ENCODE results near the gene TRABD2A. TPM values are rescaled to one million over a fixed set of nuclear protein-coding genes. Genes with fewer than 3 reads are reported as not detected.
A peak's percentile ranks its signal among the peaks of the same experiment; 100 is the strongest.

TRABD2A gene
- total RNA-seq, 1 experiment from 2014 or later, result 4.6 TPM

DNA sequence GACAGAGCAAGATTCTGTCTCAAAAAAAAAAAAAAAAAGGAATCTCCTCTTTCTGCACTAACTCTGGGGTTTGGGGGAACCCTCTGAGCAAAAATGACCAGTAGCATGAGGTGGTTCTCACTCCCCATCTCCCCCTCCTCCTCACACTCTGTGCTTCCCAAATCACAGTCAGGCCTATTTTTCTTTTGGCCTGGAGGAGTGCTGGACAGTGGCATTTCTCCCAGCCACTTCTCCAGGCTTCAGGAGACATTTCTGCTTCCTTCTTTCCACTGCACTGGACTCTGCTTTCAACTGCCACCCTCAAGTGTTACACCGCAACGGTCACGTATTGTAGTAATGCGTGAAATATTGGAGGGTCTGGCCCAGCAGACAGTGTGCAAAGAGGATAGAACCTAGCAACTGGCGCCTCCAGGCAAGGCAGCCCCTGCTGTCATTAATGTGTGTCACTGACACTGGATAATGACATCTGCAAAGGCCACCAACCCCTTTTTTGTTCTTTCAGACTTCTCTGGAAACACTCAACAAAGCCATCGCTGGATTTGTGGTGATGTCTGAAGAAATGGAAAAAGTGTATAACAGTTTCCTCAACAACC is 68.9 kb downstream of the TRABD2A start:
- Histone ChIP-seq H3K79me2 (ENCODE audit: insufficient read depth, low read length) (no peaks in the 10 kb centered on the region), H3K9me3 (ENCODE audit: control insufficient read depth in 1 of 2, insufficient read depth in 1 of 2, low read depth in 1 of 2, low read length in 2 of 2) (no peaks in the 10 kb centered on the region), H3K27me3 (ENCODE audit: insufficient read depth, low read length) (no peaks in the 10 kb centered on the region), H2AFZ (ENCODE audit: low read depth, low read length, poor library complexity, severe bottlenecking) (no peak overlapping the region), H3K27ac (ENCODE audit: low read depth, low read length) (no peak overlapping the region), H4K20me1 (ENCODE audit: insufficient read depth) (no peaks in the 10 kb centered on the region), H3K9me2 (ENCODE audit: insufficient read depth) (no peaks in the 10 kb centered on the region), H3K36me3 (ENCODE audit: control insufficient read depth in 1 of 2, insufficient read depth in 2 of 2, low read length in 2 of 2) (no peaks in the 10 kb centered on the region), H3K4me2 (ENCODE audit: low read length) (no peak overlapping the region), H3K9ac (ENCODE audit: low read length) (no peak overlapping the region), H3K4me3 (replicated peaks in 1 of 2; ENCODE audit: low read depth in 1 of 2, low read length in 2 of 2) (no peak overlapping the region), H3K4me1 (ENCODE audit: control insufficient read depth in 1 of 2, insufficient read depth in 2 of 2, low read length in 2 of 2) (peaks cover 0 to 6% of the 10 kb centered on the region in 2 experiments; a peak in 1 of 4 replicates)
- ATAC-seq (no peak), DNase-seq (ENCODE audit: low read depth, low spot score) (no peak)
- POLR2A ChIA-PET, result no interaction called here
- intact Hi-C loops (cut with micrococcal nuclease), result no loop called here
- CTCF ChIA-PET, result no interaction called here
- RAD21 ChIA-PET (ENCODE audit: low non-redundant PET in 1 of 2, low total read pairs in 2 of 2, uncharacterized antibody in 2 of 2, unreplicated experiment in 2 of 2), result no interaction called here
- TF ChIP-seq, protein P1, sequence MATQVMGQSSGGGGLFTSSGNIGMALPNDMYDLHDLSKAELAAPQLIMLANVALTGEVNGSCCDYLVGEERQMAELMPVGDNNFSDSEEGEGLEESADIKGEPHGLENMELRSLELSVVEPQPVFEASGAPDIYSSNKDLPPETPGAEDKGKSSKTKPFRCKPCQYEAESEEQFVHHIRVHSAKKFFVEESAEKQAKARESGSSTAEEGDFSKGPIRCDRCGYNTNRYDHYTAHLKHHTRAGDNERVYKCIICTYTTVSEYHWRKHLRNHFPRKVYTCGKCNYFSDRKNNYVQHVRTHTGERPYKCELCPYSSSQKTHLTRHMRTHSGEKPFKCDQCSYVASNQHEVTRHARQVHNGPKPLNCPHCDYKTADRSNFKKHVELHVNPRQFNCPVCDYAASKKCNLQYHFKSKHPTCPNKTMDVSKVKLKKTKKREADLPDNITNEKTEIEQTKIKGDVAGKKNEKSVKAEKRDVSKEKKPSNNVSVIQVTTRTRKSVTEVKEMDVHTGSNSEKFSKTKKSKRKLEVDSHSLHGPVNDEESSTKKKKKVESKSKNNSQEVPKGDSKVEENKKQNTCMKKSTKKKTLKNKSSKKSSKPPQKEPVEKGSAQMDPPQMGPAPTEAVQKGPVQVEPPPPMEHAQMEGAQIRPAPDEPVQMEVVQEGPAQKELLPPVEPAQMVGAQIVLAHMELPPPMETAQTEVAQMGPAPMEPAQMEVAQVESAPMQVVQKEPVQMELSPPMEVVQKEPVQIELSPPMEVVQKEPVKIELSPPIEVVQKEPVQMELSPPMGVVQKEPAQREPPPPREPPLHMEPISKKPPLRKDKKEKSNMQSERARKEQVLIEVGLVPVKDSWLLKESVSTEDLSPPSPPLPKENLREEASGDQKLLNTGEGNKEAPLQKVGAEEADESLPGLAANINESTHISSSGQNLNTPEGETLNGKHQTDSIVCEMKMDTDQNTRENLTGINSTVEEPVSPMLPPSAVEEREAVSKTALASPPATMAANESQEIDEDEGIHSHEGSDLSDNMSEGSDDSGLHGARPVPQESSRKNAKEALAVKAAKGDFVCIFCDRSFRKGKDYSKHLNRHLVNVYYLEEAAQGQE (IDR thresholded peaks at IDR 0.05; ENCODE audit: low read depth), result peak; percentile 9; the same call in 1 of the 2 replicates
- TF ChIP-seq SP1 (IDR thresholded peaks at IDR 0.05; ENCODE audit: low read depth) (no peak), SRF (IDR thresholded peaks at IDR 0.05; ENCODE audit: low read depth) (no peak), FOSL1 (IDR thresholded peaks at IDR 0.05; ENCODE audit: low read depth) (no peak), TCF7L2 (IDR thresholded peaks at IDR 0.05; ENCODE audit: borderline replicate concordance, extremely low read depth, insufficient read depth, insufficient read length) (no peak)
- BruUV-seq (replicated peaks), result no TSS peak

DNA sequence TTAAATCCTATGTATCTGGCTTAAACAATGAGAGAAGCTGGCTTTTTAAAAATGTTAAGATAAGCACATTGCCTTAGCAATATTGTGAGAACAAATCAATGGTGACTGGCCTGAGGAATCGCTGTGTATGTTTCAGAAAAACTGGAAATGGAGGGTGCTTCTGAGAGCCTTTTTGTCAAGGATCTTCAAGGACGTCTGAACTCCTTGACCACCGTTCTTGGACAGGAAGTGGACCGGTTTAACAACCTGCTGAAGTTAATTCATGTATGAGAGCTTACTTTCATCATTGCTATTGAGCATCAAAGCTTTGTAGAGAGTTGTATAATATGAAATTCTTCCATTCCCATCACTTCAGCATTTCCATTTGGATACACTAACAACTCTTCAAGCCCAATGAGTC is 72.6 kb downstream of the TRABD2A start:
- H3K79me2 ChIP-seq (ENCODE audit: insufficient read depth, low read length), result no peaks in the 10 kb centered on the region
- ChIA-PET POLR2A (no interaction called here), CTCF (no interaction called here), RAD21 (ENCODE audit: low non-redundant PET in 1 of 2, low total read pairs in 2 of 2, uncharacterized antibody in 2 of 2, unreplicated experiment in 2 of 2) (no interaction called here)
- no TSS peak for BruUV-seq (replicated peaks)
- no peak overlapping the region for H3K4me3 ChIP-seq (replicated peaks in 1 of 2; ENCODE audit: low read depth in 1 of 2, low read length in 2 of 2)
- TF ChIP-seq CEBPB (IDR thresholded peaks at IDR 0.05; ENCODE audit: low read depth), result no peak
- TF ChIP-seq, protein P2, sequence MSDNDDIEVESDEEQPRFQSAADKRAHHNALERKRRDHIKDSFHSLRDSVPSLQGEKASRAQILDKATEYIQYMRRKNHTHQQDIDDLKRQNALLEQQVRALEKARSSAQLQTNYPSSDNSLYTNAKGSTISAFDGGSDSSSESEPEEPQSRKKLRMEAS (IDR thresholded peaks at IDR 0.05), result no peak
- TF ChIP-seq POLR2A (IDR thresholded peaks at IDR 0.05; ENCODE audit: borderline replicate concordance, extremely low read depth, insufficient read depth, insufficient read length), result no peak
- no peaks in the 10 kb centered on the region for H3K9me3 ChIP-seq (ENCODE audit: control insufficient read depth in 1 of 2, insufficient read depth in 1 of 2, low read depth in 1 of 2, low read length in 2 of 2)
- peaks cover 0 to 7% of the 10 kb centered on the region in 2 experiments; a peak in 1 of 4 replicates for H3K4me1 ChIP-seq (ENCODE audit: control insufficient read depth in 1 of 2, insufficient read depth in 2 of 2, low read length in 2 of 2)
- H3K36me3 ChIP-seq (ENCODE audit: control insufficient read depth in 1 of 2, insufficient read depth in 2 of 2, low read length in 2 of 2), result no peaks in the 10 kb centered on the region
- H4K20me1 ChIP-seq (ENCODE audit: insufficient read depth), result no peaks in the 10 kb centered on the region
- intact Hi-C loops (cut with micrococcal nuclease), result no loop called here
- no peak for DNase-seq (ENCODE audit: low read depth, low spot score)
- H3K9ac ChIP-seq (ENCODE audit: low read length), result no peak overlapping the region
- no peak overlapping the region for H3K4me2 ChIP-seq (ENCODE audit: low read length)
- no peak for ATAC-seq
- H3K27ac ChIP-seq (ENCODE audit: low read depth, low read length), result no peak overlapping the region
- H3K9me2 ChIP-seq (ENCODE audit: insufficient read depth), result no peaks in the 10 kb centered on the region
- no peaks in the 10 kb centered on the region for H3K27me3 ChIP-seq (ENCODE audit: insufficient read depth, low read length)
- H2AFZ ChIP-seq (ENCODE audit: low read depth, low read length, poor library complexity, severe bottlenecking), result no peak overlapping the region
